GM23338 (cell line): Measurements from ENCODE around the gene FLNB. TPM values are rescaled to one million over a fixed set of nuclear protein-coding genes. Genes with fewer than 3 reads are reported as not detected.
A peak's percentile ranks its signal among the peaks of the same experiment; 100 is the strongest.

Experiments used
- ATAC-seq: fragments of 200-7000 bp; cut with Tn5 transposase; 3 replicates; pipeline ENCODE4 v1.9.1; 2020
- DNase-seq: peaks from one replicate; pipeline ENCODE4 v3.0.0-alpha.2; 2015; ENCODE audit warnings: low spot score
- H2AFZ ChIP-seq: fragments of 200-600 bp; sonication (generic); 2 replicates; pipeline ENCODE4 v1.8.0; 2016; ENCODE audit warnings: antibody characterized with exemption, mild to moderate bottlenecking, moderate library complexity
- H3F3A ChIP-seq: fragments of 200-600 bp; sonication (generic); replicated peaks from 2 replicates; pipeline ENCODE4 v1.8.0; 2017; ENCODE audit warnings: antibody characterized with exemption, mixed run types, low read depth
- H3K27ac ChIP-seq: fragments of 200-600 bp; sonication (generic); 2 replicates; pipeline ENCODE4 v1.6.1; 2016; ENCODE audit warnings: low read depth
- H3K27me3 ChIP-seq: fragments of 200-600 bp; sonication (generic); 2 replicates; pipeline ENCODE4 v1.8.0; 2016; ENCODE audit warnings: mild to moderate bottlenecking, mixed run types, moderate library complexity; ENCODE audit not compliant: insufficient read depth
- H3K36me3 ChIP-seq: fragments of 200-600 bp; sonication (generic); 2 replicates; pipeline ENCODE4 v1.8.0; 2016; ENCODE audit warnings: mild to moderate bottlenecking; ENCODE audit not compliant: insufficient read depth
- H3K4me1 ChIP-seq: fragments of 200-600 bp; sonication (generic); 2 replicates; pipeline ENCODE4 v1.8.0; 2016; ENCODE audit warnings: mild to moderate bottlenecking, moderate library complexity; ENCODE audit not compliant: insufficient read depth
- H3K4me2 ChIP-seq: fragments of 200-600 bp; sonication (generic); 2 replicates; pipeline ENCODE4 v1.7.1; 2017; ENCODE audit warnings: mixed run types
- H3K4me3 ChIP-seq: fragments of 200-600 bp; sonication (generic); 2 replicates; pipeline ENCODE4 v1.6.1; 2016; ENCODE audit warnings: mixed run types
- H3K79me2 ChIP-seq: fragments of 200-600 bp; sonication (generic); replicated peaks from 2 replicates; pipeline ENCODE4 v1.8.0; 2017; ENCODE audit warnings: mild to moderate bottlenecking; ENCODE audit not compliant: insufficient read depth
- H3K9me2 ChIP-seq: fragments of 200-600 bp; sonication (generic); 2 replicates; pipeline ENCODE4 v1.8.0; 2017; ENCODE audit not compliant: insufficient read depth
- H4K20me1 ChIP-seq: fragments of 200-600 bp; sonication (generic); replicated peaks from 2 replicates; pipeline ENCODE4 v1.8.0; 2017; ENCODE audit warnings: mild to moderate bottlenecking; ENCODE audit not compliant: insufficient read depth
- H3K27ac Mint-ChIP-seq: 2 replicates; pipeline ENCODE4 v1.8.0; 2020; ENCODE audit warnings: inconsistent platforms, mild to moderate bottlenecking, moderate library complexity, mixed read lengths
- H3K27me3 Mint-ChIP-seq: 3 replicates; pipeline ENCODE4 v1.8.0; 2022; ENCODE audit warnings: low read depth, mild to moderate bottlenecking, moderate library complexity, mixed read lengths, inconsistent platforms; ENCODE audit not compliant: insufficient read depth, poor library complexity
- H3K36me3 Mint-ChIP-seq: 3 replicates; pipeline ENCODE4 v1.8.0; 2021; ENCODE audit warnings: low read depth, mild to moderate bottlenecking, inconsistent platforms, moderate library complexity, mixed read lengths
- H3K4me1 Mint-ChIP-seq: 3 replicates; pipeline ENCODE4 v1.8.0; 2020; ENCODE audit warnings: mild to moderate bottlenecking, inconsistent platforms, mixed read lengths
- H3K4me3 Mint-ChIP-seq: 3 replicates; pipeline ENCODE4 v1.8.0; 2021; ENCODE audit warnings: moderate library complexity, mild to moderate bottlenecking, inconsistent platforms, mixed read lengths
- H3K9me3 Mint-ChIP-seq: 3 replicates; pipeline ENCODE4 v1.8.0; 2020; ENCODE audit warnings: moderate library complexity, mild to moderate bottlenecking, inconsistent platforms, mixed read lengths
- CREB1 ChIP-seq: fragments of 250-450 bp; sonication (Bioruptor Pico); IDR thresholded peaks from 2 replicates; pipeline ENCODE4 v1.5.0; 2020; ENCODE audit warnings: low read depth, mild to moderate bottlenecking, moderate library complexity
- EZH2 ChIP-seq: fragments of 200-600 bp; sonication (generic); IDR thresholded peaks from one replicate; pipeline ENCODE4 v1.8.0; 2017; ENCODE audit warnings: antibody characterized with exemption, mild to moderate bottlenecking, low read depth; ENCODE audit not compliant: unreplicated experiment
- EZH2phosphoT487 ChIP-seq: fragments of 200-600 bp; sonication (generic); IDR thresholded peaks from one replicate; pipeline ENCODE4 v1.8.1; 2018; ENCODE audit warnings: antibody characterized with exemption; ENCODE audit not compliant: unreplicated experiment
- JUNB ChIP-seq: IDR thresholded peaks from one replicate; pipeline ENCODE4 v1.6.1; 2016; ENCODE audit warnings: antibody characterized with exemption; ENCODE audit not compliant: unreplicated experiment
- POLR2AphosphoS5 ChIP-seq: IDR thresholded peaks from 2 replicates; pipeline ENCODE4 v1.6.1; 2016; ENCODE audit warnings: antibody characterized with exemption, low read depth
- STAT1 ChIP-seq: IDR thresholded peaks from one replicate; pipeline ENCODE4 v1.6.1; 2016; ENCODE audit warnings: antibody characterized with exemption; ENCODE audit not compliant: unreplicated experiment
- ZNF114 ChIP-seq: fragments of 250-450 bp; sonication (Bioruptor Pico); IDR thresholded peaks from 2 replicates; pipeline ENCODE4 v1.5.0; 2020; ENCODE audit warnings: mild to moderate bottlenecking, moderate library complexity
- ZNF331 ChIP-seq: fragments of 250-450 bp; sonication (Bioruptor Pico); IDR thresholded peaks from 2 replicates; pipeline ENCODE4 v1.5.0; 2020; ENCODE audit warnings: low read depth, mild to moderate bottlenecking, moderate library complexity
- polyA plus RNA-seq: library from polyadenylated mRNA; unstranded; fragments of >200 nt; fragmentation: Nextera tagmentation; extraction: Ambion mirVana; gene quantifications from 2 replicates; pipeline ENCODE4 v1.2.1, GENCODE V29; 2016
- total RNA-seq: library from RNA; depleted of rRNA; stranded (reverse); fragments of >200 nt; shearing (Covaris generic); gene quantifications from 2 replicates; pipeline ENCODE4 v1.2.3, GENCODE V29; 2014
- TF ChIP-seq, protein P1 (sequence below), 2 experiments: fragments of 200-600 bp in 1 of 2; sonication (generic) in 1 of 2; conservative IDR thresholded peaks; 2 replicates each; pipeline versions ENCODE4 v1.5.1 to v1.6.1; 2016 to 2017; ENCODE audit warnings: antibody characterized with exemption in 2 of 2, low read depth in 2 of 2, mild to moderate bottlenecking in 2 of 2, moderate library complexity in 1 of 2
- TF ChIP-seq, protein P2 (sequence below): IDR thresholded peaks from 2 replicates; pipeline ENCODE4 v1.6.1; 2016; ENCODE audit warnings: antibody characterized with exemption
- TF ChIP-seq, protein P3 (sequence below): fragments of 250-450 bp; sonication (Bioruptor Pico); IDR thresholded peaks from 2 replicates; pipeline ENCODE4 v1.5.0; 2020; ENCODE audit warnings: mild to moderate bottlenecking, moderate library complexity

FLNB gene
- total and polyA plus RNA-seq, 2 experiments from 2014 or later = 39.7 to 179 TPM

DNA sequence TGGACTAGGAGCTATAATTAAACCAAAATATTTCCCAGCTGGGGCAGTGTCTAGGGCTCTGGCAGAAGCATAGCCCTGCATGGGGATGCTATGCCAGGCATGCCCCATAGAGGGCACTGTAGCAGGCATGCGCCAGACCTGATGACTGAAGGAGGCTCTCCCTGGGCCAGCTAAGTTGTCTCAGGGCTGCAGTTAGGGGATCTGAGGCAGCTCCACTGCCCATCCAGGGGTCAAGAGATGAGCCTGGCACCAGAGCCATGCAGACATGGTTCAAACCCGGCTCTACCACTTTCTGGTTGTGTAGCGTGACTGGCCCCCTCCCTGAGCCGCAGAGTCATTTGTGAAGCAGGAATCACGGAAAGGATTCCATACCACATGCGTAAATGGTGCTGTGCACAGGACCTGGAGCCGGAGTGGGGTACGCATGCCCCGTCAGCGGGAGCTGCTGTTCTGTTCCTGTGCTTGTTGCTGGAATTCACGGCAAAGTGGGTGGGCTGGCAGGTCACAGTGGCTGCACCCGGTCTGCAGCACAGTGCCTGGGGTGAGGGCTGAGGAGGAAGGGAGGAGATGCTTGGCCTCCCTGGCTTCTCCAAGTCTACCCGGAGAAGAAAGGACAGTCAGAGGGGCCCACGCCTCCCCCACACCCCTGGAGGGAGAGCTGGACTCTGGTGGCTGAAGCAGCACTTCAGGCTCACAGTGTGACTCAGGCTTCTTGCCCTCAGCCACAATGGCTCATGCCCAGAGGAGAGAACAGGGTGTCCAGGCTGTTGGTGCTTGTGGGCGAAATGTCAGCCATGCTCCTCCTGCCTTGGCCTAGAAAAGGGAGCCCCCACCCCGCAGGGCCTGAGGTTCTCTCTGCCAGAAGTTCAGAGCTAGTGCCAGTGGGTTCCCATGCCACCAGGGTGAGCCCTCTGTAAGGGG lies 159.5 kb downstream of the FLNB start:
- ATAC-seq (peak; percentile 95), DNase-seq (peak; percentile 74)
- no peak for TF ChIP-seq CREB1 (CRISPR knock-in tag)
- TF ChIP-seq, protein P1, sequence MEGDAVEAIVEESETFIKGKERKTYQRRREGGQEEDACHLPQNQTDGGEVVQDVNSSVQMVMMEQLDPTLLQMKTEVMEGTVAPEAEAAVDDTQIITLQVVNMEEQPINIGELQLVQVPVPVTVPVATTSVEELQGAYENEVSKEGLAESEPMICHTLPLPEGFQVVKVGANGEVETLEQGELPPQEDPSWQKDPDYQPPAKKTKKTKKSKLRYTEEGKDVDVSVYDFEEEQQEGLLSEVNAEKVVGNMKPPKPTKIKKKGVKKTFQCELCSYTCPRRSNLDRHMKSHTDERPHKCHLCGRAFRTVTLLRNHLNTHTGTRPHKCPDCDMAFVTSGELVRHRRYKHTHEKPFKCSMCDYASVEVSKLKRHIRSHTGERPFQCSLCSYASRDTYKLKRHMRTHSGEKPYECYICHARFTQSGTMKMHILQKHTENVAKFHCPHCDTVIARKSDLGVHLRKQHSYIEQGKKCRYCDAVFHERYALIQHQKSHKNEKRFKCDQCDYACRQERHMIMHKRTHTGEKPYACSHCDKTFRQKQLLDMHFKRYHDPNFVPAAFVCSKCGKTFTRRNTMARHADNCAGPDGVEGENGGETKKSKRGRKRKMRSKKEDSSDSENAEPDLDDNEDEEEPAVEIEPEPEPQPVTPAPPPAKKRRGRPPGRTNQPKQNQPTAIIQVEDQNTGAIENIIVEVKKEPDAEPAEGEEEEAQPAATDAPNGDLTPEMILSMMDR (conservative IDR thresholded peaks at IDR 0.05; ENCODE audit: low read depth in 2 of 2) = peak; percentile 84 to 91
- no peak for TF ChIP-seq ZNF331 (CRISPR knock-in tag)
- Histone ChIP-seq H2AFZ (no peak overlapping the region), H3K27me3 (no peaks in the 10 kb centered on the region), H3K4me2 (no peak overlapping the region), H4K20me1 (peaks cover 10% of the 10 kb centered on the region; the same call in 1 of the 2 replicates), H3K4me3 (no peak overlapping the region), H3K79me2 (no peaks in the 10 kb centered on the region), H3F3A (no peaks in the 10 kb centered on the region), H3K4me1 (no peaks in the 10 kb centered on the region; the same call in none of the 2 replicates), H3K27ac (no peak overlapping the region), H3K9me2 (no peaks in the 10 kb centered on the region), H3K36me3 (peaks cover 11% of the 10 kb centered on the region)
- H3K27me3 Mint-ChIP-seq = peaks cover 18% of the 10 kb centered on the region
- no peak overlapping the region for H3K4me3 Mint-ChIP-seq
- peak overlapping the region; percentile 80 for H3K27ac Mint-ChIP-seq
- peaks cover 49% of the 10 kb centered on the region for H3K36me3 Mint-ChIP-seq
- no peaks in the 10 kb centered on the region; the same call in 2 of the 3 replicates for H3K9me3 Mint-ChIP-seq
- peaks cover under 1% of the 10 kb centered on the region; the same call in 1 of the 3 replicates for H3K4me1 Mint-ChIP-seq

DNA sequence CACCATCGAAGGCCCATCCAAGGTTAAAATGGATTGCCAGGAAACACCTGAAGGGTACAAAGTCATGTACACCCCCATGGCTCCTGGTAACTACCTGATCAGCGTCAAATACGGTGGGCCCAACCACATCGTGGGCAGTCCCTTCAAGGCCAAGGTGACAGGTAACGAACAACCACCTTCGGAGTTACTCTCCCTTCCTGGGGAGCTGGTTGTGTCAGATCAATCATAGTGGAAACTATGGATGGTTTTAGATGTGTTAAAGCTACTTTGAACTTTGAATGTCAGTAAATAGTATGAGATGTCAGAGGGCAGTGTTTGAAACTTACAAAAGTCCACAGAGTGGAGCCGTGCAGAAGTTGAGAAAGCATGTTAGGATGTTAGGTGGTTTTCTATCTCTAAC lies 160.3 kb downstream of the FLNB start:
- H2AFZ ChIP-seq = no peak overlapping the region
- no peaks in the 10 kb centered on the region for H3K27me3 ChIP-seq
- Mint-ChIP-seq H3K4me1 (peaks cover 9% of the 10 kb centered on the region), H3K9me3 (no peaks in the 10 kb centered on the region; the same call in 2 of the 3 replicates), H3K36me3 (peaks cover 44% of the 10 kb centered on the region), H3K27me3 (peaks cover 21% of the 10 kb centered on the region), H3K27ac (no peak overlapping the region), H3K4me3 (no peak overlapping the region)
- H3K9me2 ChIP-seq = no peaks in the 10 kb centered on the region
- H3K4me2 ChIP-seq = no peak overlapping the region
- H3K79me2 ChIP-seq = no peaks in the 10 kb centered on the region
- peaks cover 7% of the 10 kb centered on the region for H3K36me3 ChIP-seq
- ATAC-seq = no peak
- 0 out of 2 replicates have a peak, but pooled peaks cover 6% of the 10 kb centered on the region for H3F3A ChIP-seq
- no peak overlapping the region for H3K4me3 ChIP-seq
- no peak for DNase-seq
- H3K27ac ChIP-seq = no peak overlapping the region
- peaks cover 10% of the 10 kb centered on the region; the same call in 1 of the 2 replicates for H4K20me1 ChIP-seq
- H3K4me1 ChIP-seq = peaks cover 7% of the 10 kb centered on the region
- TF ChIP-seq JUNB = no peak
- TF ChIP-seq, protein P2, sequence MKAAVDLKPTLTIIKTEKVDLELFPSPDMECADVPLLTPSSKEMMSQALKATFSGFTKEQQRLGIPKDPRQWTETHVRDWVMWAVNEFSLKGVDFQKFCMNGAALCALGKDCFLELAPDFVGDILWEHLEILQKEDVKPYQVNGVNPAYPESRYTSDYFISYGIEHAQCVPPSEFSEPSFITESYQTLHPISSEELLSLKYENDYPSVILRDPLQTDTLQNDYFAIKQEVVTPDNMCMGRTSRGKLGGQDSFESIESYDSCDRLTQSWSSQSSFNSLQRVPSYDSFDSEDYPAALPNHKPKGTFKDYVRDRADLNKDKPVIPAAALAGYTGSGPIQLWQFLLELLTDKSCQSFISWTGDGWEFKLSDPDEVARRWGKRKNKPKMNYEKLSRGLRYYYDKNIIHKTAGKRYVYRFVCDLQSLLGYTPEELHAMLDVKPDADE = no peak
- no peak for TF ChIP-seq STAT1
- no peak for TF ChIP-seq ZNF114 (CRISPR knock-in tag)
- TF ChIP-seq, protein P3, sequence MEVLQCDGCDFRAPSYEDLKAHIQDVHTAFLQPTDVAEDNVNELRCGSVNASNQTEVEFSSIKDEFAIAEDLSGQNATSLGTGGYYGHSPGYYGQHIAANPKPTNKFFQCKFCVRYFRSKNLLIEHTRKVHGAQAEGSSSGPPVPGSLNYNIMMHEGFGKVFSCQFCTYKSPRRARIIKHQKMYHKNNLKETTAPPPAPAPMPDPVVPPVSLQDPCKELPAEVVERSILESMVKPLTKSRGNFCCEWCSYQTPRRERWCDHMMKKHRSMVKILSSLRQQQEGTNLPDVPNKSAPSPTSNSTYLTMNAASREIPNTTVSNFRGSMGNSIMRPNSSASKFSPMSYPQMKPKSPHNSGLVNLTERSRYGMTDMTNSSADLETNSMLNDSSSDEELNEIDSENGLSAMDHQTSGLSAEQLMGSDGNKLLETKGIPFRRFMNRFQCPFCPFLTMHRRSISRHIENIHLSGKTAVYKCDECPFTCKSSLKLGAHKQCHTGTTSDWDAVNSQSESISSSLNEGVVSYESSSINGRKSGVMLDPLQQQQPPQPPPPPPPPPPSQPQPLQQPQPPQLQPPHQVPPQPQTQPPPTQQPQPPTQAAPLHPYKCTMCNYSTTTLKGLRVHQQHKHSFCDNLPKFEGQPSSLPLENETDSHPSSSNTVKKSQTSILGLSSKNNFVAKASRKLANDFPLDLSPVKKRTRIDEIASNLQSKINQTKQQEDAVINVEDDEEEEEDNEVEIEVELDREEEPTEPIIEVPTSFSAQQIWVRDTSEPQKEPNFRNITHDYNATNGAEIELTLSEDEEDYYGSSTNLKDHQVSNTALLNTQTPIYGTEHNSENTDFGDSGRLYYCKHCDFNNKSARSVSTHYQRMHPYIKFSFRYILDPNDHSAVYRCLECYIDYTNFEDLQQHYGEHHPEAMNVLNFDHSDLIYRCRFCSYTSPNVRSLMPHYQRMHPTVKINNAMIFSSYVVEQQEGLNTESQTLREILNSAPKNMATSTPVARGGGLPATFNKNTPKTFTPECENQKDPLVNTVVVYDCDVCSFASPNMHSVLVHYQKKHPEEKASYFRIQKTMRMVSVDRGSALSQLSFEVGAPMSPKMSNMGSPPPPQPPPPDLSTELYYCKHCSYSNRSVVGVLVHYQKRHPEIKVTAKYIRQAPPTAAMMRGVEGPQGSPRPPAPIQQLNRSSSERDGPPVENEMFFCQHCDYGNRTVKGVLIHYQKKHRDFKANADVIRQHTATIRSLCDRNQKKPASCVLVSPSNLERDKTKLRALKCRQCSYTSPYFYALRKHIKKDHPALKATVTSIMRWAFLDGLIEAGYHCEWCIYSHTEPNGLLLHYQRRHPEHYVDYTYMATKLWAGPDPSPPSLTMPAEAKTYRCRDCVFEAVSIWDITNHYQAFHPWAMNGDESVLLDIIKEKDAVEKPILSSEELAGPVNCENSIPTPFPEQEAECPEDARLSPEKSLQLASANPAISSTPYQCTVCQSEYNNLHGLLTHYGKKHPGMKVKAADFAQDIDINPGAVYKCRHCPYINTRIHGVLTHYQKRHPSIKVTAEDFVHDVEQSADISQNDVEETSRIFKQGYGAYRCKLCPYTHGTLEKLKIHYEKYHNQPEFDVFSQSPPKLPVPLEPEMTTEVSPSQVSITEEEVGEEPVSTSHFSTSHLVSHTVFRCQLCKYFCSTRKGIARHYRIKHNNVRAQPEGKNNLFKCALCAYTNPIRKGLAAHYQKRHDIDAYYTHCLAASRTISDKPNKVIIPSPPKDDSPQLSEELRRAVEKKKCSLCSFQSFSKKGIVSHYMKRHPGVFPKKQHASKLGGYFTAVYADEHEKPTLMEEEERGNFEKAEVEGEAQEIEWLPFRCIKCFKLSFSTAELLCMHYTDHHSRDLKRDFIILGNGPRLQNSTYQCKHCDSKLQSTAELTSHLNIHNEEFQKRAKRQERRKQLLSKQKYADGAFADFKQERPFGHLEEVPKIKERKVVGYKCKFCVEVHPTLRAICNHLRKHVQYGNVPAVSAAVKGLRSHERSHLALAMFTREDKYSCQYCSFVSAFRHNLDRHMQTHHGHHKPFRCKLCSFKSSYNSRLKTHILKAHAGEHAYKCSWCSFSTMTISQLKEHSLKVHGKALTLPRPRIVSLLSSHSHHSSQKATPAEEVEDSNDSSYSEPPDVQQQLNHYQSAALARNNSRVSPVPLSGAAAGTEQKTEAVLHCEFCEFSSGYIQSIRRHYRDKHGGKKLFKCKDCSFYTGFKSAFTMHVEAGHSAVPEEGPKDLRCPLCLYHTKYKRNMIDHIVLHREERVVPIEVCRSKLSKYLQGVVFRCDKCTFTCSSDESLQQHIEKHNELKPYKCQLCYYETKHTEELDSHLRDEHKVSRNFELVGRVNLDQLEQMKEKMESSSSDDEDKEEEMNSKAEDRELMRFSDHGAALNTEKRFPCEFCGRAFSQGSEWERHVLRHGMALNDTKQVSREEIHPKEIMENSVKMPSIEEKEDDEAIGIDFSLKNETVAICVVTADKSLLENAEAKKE (CRISPR knock-in tag) = no peak
- no peak for TF ChIP-seq CREB1 (CRISPR knock-in tag)
- no peak for TF ChIP-seq POLR2AphosphoS5
- TF ChIP-seq ZNF331 (CRISPR knock-in tag) = no peak
- no peak for TF ChIP-seq EZH2phosphoT487
- no peak for TF ChIP-seq EZH2
